CD4-positive, alpha-beta T cell treated with Interleukin-2 at 100 ng/mL for 4 hours (primary cell): ENCODE results near the gene ADGRG2.

Experiments used
- DNase-seq: peaks from one replicate; pipeline ENCODE4 v3.0.0-alpha.2; 2020; ENCODE audit warnings: low spot score

Gene ADGRG2

DNA sequence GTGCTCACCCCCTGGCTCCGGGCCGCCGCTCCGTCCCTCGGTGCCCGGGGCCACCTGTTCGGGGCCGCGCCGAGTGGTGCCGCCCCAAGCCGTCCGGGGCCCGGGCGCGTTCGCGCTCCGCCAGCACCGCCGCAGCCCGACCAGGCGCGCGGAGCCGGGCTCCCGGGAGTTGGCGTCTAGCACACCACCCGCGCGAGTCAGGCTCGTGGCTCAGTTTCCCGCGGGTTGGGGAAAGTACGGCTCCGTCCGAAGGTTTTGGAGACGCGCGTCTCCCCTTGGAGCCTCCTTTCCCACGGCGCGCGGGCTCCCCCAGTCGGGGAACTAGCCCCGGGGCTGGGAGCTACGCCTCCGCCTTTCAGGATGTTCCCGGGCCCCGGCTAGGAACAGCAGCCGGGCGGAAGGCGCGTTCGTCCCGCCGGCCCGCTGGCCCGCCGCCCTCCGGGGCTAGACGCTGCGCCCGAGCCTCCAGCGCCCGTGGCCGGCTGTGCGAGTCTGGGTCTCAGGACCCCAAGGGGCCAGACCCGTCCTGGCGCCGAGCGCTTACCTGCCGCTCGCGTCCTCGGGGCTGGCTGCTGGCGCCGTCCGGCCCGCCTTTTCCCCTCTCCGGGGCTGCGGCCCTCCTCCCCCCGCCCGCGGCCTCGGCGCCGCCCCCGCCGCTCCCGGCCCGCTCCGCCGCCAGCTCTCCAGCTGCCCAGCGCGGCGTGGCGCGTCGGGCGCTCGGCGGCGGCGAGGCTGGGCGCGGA lies at the start of gene ADGRG2:
Gene ADGRG2, minus strand, starts transcription at position 571 of the 743 bp plus-strand sequence. CDS start 53,634 bp downstream, outside the sequence.
- no peak for DNase-seq

GRCh38 chrX:19168609-19169008 lies 46.3 kb upstream of the ADGRG2 start:
- DNase-seq, result no peak

DNA sequence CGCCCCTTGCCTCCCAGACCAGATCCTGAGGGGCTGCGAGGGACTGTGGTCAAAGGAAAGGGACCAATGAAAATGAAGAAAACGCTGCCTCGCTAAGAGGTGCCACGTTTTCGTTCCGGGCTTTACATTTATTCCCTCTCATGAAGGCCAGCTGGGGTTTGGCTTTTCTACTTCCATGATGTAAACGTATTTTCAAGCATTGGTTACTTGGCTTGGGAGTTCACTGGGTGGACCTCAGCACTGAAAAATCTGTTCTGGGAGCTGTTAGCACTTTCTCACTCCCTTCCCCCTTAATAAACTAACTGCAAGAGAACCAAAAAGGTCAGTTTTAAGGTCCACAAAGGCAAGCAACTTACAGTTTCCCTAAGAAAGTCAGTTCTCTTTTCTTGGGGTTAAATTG lies 40.6 kb upstream of the ADGRG2 start:
- no peak for DNase-seq

DNA sequence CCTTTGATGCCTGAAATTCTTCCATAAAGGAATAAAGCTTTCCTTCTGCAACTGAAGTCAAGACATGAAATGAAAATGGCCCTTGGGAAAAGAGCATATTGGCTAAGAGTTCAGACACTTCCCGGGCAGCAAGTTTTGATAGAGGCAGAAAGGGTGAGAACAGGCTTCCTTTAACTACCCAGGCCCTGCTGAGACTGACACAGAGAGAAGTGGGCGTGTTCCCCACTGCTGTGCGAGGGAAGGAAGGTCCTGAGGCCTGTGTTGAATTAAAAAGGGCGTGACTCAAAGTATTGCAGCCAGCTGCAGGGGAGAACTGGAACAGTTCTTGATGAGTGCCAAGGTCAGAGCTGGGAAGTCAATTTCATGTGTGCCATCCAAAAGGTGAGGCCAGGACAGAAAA lies 33.9 kb upstream of the ADGRG2 start:
- no peak for DNase-seq

GRCh38 chrX:19152762-19153161 lies 30.5 kb upstream of the ADGRG2 start:
- DNase-seq, result no peak

DNA sequence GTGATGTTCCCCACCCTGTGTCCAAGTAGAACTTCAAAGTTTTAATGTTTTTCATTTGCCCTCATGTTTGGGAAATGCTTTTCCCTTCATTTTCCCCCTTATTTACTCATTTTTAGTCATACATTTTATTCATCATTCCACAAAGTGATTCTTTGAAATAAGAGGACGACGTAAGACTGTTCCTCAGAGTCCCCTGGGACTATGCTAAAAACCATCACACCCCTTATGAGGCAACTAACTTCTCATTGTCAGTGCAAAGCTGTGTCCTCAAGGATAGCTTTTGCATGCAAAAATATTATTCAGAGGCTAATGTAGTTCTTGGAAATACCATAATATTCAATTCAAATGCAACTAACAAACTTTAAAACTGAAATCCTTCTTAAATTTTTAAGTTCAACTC lies 14.8 kb upstream of the ADGRG2 start:
- DNase-seq, result no peak

- DNase-seq, result no peak
Measured at GRCh38 chrX:19133784-19134183, 11.5 kb upstream of the ADGRG2 start.

- no peak for DNase-seq
Measured at GRCh38 chrX:19133231-19133630, 11.0 kb upstream of the ADGRG2 start.

- DNase-seq, result no peak
Measured at GRCh38 chrX:19130628-19131027, 8.4 kb upstream of the ADGRG2 start.

DNA sequence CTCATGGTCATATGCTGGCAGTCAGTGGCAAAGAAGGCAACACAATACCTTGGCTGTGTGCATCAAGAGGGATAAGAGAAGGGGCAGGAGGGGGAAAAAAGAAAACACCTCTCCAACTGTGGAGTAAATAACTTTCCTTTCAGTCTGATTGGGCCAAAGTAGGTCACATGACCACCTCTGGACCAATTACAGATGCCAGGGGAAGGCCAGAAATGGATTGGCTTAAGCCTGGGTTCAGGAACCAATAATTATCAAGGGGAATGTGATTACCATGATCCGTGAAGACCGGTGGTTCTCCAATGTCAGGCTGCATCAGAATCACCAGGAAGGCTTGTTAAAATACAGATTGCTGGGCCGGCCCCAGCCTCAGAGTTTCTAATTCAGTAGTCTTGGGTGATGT lies 7.4 kb upstream of the ADGRG2 start:
- no peak for DNase-seq

DNA sequence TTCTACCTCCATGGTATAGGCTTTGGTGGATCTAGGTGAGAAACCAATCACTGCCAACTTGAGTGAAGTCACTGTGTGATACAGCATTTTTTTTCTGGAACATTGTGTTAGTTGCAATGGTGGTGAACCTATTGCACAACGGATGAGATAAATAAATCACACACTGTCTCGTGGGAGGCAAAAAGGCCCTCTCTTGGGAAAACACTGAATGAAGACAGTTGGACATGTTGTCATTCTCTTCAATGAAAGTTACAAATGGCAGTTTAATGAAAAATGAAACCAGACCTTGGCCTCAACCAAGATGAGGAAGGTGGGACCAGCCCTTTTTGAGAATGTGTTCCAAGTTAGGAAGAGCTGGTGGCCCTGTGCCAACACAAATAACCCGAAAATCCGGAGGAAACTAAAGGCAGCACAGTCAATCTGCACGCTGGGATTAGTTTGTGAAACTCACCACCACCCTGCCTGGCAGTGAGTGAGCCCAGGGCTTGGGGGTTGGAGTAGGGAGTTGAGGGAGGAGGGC lies 5.4 kb upstream of the ADGRG2 start:
- DNase-seq, result no peak

DNA sequence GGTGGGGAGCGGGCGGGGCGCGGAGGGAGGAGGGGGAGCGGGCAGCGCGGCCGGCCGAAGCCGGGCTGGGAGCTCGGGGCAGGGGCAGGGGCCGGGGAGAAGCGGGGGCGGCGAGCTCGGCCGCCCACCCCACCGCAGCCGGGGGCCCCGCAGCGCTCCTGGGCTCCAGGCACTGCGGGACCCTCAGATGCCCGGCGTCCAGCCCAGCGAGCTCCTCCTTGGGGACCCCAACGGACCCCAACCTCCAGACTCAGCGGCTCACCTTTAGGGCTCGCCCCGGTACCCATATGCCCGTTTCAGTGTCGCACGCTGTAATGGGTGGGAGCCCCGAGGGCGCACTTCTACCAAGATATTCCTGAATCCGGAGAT lies 357 bp upstream of the ADGRG2 start:
- no peak for DNase-seq

DNA sequence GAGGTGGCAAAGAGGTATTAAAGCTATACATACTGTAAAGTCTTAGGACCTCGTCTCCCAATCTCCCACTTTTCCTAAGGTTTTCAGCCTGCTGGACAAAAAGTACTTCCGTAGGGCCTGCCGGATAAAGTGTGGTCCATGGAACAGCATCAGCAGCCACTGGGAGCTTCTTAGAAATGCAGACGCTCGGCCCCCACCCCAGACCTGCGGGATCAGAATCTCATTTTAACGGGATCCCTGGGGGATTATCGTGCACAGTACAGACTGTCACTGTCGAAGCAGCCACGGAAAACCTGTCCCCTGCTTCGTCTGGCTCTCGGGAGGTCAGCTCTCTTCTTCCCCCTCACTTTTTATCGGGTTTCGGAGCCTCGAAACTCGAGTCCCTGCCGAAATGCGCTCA lies 802 bp downstream of the ADGRG2 start:
- DNase-seq, result no peak

- DNase-seq, result no peak
Measured at GRCh38 chrX:19110642-19111041, 11.6 kb downstream of the ADGRG2 start.

DNA sequence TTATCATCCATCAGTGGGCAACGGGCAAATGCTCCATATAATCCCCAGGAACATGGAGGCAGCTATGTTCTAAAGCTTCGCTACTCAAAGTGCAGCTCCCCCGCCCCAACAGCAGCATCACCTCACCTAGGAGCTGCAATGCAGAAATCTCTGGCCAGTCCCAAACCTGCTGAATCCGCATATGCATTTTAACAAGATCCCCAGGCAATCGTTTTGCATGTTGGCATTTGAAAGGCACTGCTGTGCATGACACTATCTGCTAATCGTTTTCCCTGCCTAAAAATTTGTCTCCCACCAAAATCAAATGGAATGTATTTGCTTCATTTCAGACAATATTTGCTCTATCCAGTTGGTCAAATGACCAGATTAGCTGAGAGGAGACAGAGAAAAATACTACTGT lies 15.2 kb downstream of the ADGRG2 start:
- DNase-seq, result no peak

GRCh38 chrX:19100586-19100985 lies 21.7 kb downstream of the ADGRG2 start:
- no peak for DNase-seq

- DNase-seq, result no peak
Measured at GRCh38 chrX:19097553-19098283, 24.6 kb downstream of the ADGRG2 start.

DNA sequence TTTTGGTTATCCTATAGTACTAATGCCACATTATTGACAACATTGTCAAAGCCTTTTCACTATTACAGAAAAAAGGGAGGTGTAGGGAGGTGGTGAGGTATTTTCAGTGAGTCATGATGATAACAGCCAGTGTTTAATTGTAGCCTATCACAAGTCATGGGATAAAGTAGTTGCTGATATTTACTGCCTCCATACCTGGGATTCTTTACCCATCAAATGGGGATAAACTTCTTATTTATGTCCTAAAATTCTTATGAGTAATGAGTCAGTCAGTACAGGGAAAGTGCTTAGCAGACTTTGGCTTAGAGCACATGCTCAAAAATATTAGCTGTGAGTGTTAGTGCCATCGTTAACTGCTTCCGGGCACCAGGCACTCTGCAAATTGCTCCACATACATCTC lies 25.7 kb downstream of the ADGRG2 start:
- DNase-seq, result no peak

DNA sequence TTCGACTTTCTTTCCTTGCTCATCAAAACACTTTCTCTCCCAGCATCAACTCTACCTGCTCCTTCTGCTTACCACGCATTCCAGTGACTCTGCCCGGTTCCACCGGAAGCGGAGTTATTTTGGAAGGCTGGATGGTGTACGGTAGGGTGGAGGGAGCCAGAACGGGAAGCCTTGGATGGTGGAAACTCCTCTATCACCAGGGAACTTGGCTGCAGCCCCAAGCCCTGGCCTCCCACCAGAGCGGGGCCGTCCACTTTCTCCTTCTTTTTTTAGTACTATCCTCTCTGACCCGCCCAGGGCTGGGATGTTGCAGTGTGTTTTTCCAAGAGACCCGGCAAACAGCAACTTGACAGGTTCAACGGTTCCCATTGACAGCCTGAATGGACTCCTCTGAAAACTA lies 27.6 kb downstream of the ADGRG2 start:
- no peak for DNase-seq

- DNase-seq, result no peak
Measured at GRCh38 chrX:19091596-19091995, 30.7 kb downstream of the ADGRG2 start.

DNA sequence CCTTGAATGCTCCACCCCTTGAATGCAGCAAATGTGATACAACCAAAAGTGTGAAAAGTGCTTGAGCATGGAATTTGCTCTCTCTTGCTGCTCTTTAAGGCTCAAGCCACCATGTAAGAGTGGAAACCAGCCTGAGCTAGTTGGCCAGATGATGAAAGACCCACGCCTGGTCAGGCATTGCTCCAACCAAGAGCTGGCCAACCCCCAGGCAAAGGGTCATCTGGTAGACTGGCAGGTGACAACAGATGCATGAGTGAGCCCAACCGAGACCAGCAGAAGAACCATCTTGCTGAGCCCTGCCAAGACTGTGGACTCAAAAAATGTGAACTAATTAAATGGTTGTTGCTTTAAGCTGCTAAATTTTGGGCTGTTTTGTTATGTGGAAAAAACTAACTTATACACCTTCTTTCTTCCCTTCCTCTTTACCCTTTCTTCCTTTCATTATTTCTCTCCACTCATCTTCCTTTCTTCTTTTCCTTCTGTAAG lies 32.7 kb downstream of the ADGRG2 start:
- no peak for DNase-seq

DNA sequence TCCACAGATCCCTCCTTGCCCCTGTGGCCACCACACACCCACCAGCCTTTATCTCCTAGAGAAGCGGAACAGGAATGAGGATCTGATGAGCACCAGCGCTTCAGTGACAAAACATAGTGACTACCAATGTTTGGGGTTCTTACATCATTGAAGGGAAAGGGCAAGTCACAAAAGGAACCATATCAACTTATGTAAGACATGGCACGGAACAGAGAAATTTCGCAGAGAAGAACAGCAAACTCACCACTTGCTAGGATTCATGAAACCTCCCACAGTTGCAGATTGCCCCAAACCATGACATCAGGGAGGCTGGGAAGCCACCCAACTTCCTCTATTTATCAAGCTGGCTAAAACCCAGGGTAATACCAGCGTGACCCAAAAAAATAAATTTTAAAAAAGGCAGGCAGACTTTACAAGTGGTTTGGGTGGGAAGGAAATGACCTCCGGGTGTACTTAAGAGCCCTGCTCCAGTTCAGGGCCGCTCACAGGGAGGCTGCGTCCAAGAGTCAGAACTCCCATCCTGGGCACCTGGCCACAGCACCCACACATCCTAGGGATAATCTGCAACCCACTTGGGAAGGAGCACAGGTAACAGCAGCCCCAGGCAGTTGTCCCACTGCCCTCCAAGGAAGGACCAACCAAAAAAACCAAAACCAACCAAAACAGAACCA lies 36.0 kb downstream of the ADGRG2 start:
- no peak for DNase-seq

DNA sequence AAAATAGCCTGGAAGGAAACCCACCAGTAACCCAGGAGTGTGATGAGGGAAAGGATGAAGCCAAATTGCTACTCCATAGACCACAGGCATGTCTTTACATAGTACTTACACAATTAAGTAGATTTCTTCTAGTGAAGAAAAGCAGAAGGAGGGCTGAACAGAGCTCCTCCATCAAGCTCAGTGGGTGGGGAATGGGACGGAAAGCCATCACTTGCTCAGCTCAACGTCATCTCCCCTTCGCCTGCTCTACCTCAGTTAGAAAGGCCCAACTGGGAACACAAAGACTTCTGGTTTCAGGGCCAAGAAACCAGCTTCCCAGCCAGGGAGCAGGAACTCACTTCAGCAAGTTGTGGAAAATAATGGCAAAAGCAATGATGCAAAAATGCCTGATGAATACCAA lies 36.6 kb downstream of the ADGRG2 start:
- DNase-seq, result no peak
